Measurements from ENCODE around the gene CNKSR2. TPM values are rescaled to one million over a fixed set of nuclear protein-coding genes. Genes with fewer than 3 reads are reported as not detected.

CNKSR2 gene
- 1.7 to 4.1 TPM (median 1.8 TPM) in 3 replicates for total RNA-seq
- long read RNA-seq, result 0 reads

GRCh38 chrX:21374163-21374993, at the start of gene CNKSR2:
Gene CNKSR2, plus strand, starts transcription at chrX:21374418. Its CDS starts 480 bp downstream, at chrX:21374898.
- no peaks in the 10 kb centered on the region for H3K9me3 Mint-ChIP-seq (ENCODE audit: low read depth)
- TF ChIP-seq CTCF (IDR thresholded peaks at IDR 0.05), result no peak
- DNase-seq (ENCODE audit: low spot score), result peak; percentile 92
- no peaks in the 10 kb centered on the region for H3K36me3 Mint-ChIP-seq (ENCODE audit: low read depth)
- peak within 1 kb of the TSS; percentile 49 for H3K27ac Mint-ChIP-seq (ENCODE audit: unreplicated experiment)
- H3K4me3 Mint-ChIP-seq (ENCODE audit: unreplicated experiment), result peak within 1 kb of the TSS; percentile 89
- peaks cover 33% of the 10 kb centered on the region for H3K27me3 Mint-ChIP-seq (ENCODE audit: low read depth)
- H3K4me1 Mint-ChIP-seq (ENCODE audit: low read depth), result peaks cover 5% of the 10 kb centered on the region

- Mint-ChIP-seq H3K4me1 (ENCODE audit: low read depth) (no peaks in the 10 kb centered on the region), H3K36me3 (ENCODE audit: low read depth) (peaks cover 10% of the 10 kb centered on the region), H3K27ac (ENCODE audit: unreplicated experiment) (no peak overlapping the region), H3K27me3 (ENCODE audit: low read depth) (peaks cover 4% of the 10 kb centered on the region), H3K4me3 (ENCODE audit: unreplicated experiment) (no peak overlapping the region), H3K9me3 (ENCODE audit: low read depth) (peaks cover 40% of the 10 kb centered on the region)
- no peak for DNase-seq (ENCODE audit: low spot score)
- no peak for TF ChIP-seq CTCF (IDR thresholded peaks at IDR 0.05)
These were observed 19.5 kb upstream of the CNKSR2 start for GRCh38 chrX:21354725-21355124.

- Mint-ChIP-seq H3K27me3 (ENCODE audit: low read depth) (peaks cover 4% of the 10 kb centered on the region), H3K27ac (ENCODE audit: unreplicated experiment) (no peak overlapping the region), H3K4me3 (ENCODE audit: unreplicated experiment) (no peak overlapping the region), H3K36me3 (ENCODE audit: low read depth) (peaks cover 8% of the 10 kb centered on the region), H3K9me3 (ENCODE audit: low read depth) (peaks cover 29% of the 10 kb centered on the region), H3K4me1 (ENCODE audit: low read depth) (no peaks in the 10 kb centered on the region)
- DNase-seq (ENCODE audit: low spot score), result no peak
- no peak for TF ChIP-seq CTCF (IDR thresholded peaks at IDR 0.05)
These were observed 18.4 kb upstream of the CNKSR2 start for GRCh38 chrX:21355831-21356230.

- H3K36me3 Mint-ChIP-seq (ENCODE audit: low read depth), result no peaks in the 10 kb centered on the region
- H3K27me3 Mint-ChIP-seq (ENCODE audit: low read depth), result peaks cover 27% of the 10 kb centered on the region
- no peak for TF ChIP-seq CTCF (IDR thresholded peaks at IDR 0.05)
- no peak overlapping the region for H3K27ac Mint-ChIP-seq (ENCODE audit: unreplicated experiment)
- H3K4me3 Mint-ChIP-seq (ENCODE audit: unreplicated experiment), result no peak overlapping the region
- peaks cover 3% of the 10 kb centered on the region for H3K9me3 Mint-ChIP-seq (ENCODE audit: low read depth)
- no peak for DNase-seq (ENCODE audit: low spot score)
- peaks cover 3% of the 10 kb centered on the region for H3K4me1 Mint-ChIP-seq (ENCODE audit: low read depth)
These were observed 4.6 kb upstream of the CNKSR2 start for GRCh38 chrX:21369613-21370012.

- Mint-ChIP-seq H3K4me3 (ENCODE audit: unreplicated experiment) (no peak overlapping the region), H3K4me1 (ENCODE audit: low read depth) (peaks cover 5% of the 10 kb centered on the region), H3K27ac (ENCODE audit: unreplicated experiment) (no peak overlapping the region), H3K27me3 (ENCODE audit: low read depth) (peaks cover 41% of the 10 kb centered on the region), H3K36me3 (ENCODE audit: low read depth) (no peaks in the 10 kb centered on the region), H3K9me3 (ENCODE audit: low read depth) (no peaks in the 10 kb centered on the region)
- no peak for DNase-seq (ENCODE audit: low spot score)
- TF ChIP-seq CTCF (IDR thresholded peaks at IDR 0.05), result no peak
These were observed 1.2 kb upstream of the CNKSR2 start for GRCh38 chrX:21373001-21373400.

Measured in chondrocyte (in vitro differentiated cells).